ENCODE results near the gene EDDM13.
"Not testable (repeated sequence)": the region's sequence is repeated elsewhere in the genome, so short reads cannot be mapped to it uniquely, and the experiment has no call there.

EDDM13 gene

DNA sequence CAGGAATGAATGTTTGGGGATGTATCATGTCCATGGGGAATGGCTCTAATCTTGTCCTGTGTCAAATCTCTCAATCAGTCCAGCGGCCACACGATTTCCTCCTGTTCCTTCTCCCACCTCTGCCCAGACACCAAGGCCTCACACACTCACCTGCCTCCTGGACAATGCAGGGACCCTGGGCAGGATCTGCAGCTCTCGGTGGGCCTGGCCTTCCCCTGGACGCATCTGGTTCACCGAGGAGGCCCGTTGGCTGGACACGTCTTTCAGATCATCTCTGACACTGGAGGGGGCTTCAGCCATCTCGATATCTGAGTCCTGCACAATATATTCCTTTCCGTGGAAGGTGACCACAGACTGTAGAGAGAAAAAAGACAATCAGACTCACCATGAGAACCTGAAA lies 49.1 kb upstream of the EDDM13 start:
- TF ChIP-seq ZNF70 (CRISPR knock-in tag; IDR thresholded peaks at IDR 0.05) (no peak), ZC3H10 (CRISPR knock-in tag; IDR thresholded peaks at IDR 0.05) (no peak), ARNTL (CRISPR knock-in tag; IDR thresholded peaks at IDR 0.05; ENCODE audit: borderline replicate concordance, low read depth) (no peak), PPARA (CRISPR knock-in tag; IDR thresholded peaks at IDR 0.05; ENCODE audit: borderline replicate concordance) (no peak), ZNF565 (CRISPR knock-in tag; conservative IDR thresholded peaks at IDR 0.05; ENCODE audit: low read depth) (no peak), TCF4 (CRISPR knock-in tag; IDR thresholded peaks at IDR 0.05; ENCODE audit: borderline replicate concordance) (no peak), GLIS3 (CRISPR knock-in tag; IDR thresholded peaks at IDR 0.05) (no peak), TOX (CRISPR knock-in tag; IDR thresholded peaks at IDR 0.05; ENCODE audit: borderline replicate concordance) (no peak), ISL1 (CRISPR knock-in tag; IDR thresholded peaks at IDR 0.05) (no peak), ZNF8 (CRISPR knock-in tag; IDR thresholded peaks at IDR 0.05) (no peak), RARB (CRISPR knock-in tag; IDR thresholded peaks at IDR 0.05) (no peak), OSR1 (CRISPR knock-in tag; IDR thresholded peaks at IDR 0.05) (no peak), BACH2 (CRISPR knock-in tag; IDR thresholded peaks at IDR 0.05; ENCODE audit: borderline replicate concordance) (no peak), ZFP3 (CRISPR knock-in tag; IDR thresholded peaks at IDR 0.05) (no peak)
- TF ChIP-seq, protein P1, sequence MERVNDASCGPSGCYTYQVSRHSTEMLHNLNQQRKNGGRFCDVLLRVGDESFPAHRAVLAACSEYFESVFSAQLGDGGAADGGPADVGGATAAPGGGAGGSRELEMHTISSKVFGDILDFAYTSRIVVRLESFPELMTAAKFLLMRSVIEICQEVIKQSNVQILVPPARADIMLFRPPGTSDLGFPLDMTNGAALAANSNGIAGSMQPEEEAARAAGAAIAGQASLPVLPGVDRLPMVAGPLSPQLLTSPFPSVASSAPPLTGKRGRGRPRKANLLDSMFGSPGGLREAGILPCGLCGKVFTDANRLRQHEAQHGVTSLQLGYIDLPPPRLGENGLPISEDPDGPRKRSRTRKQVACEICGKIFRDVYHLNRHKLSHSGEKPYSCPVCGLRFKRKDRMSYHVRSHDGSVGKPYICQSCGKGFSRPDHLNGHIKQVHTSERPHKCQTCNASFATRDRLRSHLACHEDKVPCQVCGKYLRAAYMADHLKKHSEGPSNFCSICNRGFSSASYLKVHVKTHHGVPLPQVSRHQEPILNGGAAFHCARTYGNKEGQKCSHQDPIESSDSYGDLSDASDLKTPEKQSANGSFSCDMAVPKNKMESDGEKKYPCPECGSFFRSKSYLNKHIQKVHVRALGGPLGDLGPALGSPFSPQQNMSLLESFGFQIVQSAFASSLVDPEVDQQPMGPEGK (CRISPR knock-in tag; IDR thresholded peaks at IDR 0.05; ENCODE audit: borderline replicate concordance) = no peak
- no peak for ATAC-seq

DNA sequence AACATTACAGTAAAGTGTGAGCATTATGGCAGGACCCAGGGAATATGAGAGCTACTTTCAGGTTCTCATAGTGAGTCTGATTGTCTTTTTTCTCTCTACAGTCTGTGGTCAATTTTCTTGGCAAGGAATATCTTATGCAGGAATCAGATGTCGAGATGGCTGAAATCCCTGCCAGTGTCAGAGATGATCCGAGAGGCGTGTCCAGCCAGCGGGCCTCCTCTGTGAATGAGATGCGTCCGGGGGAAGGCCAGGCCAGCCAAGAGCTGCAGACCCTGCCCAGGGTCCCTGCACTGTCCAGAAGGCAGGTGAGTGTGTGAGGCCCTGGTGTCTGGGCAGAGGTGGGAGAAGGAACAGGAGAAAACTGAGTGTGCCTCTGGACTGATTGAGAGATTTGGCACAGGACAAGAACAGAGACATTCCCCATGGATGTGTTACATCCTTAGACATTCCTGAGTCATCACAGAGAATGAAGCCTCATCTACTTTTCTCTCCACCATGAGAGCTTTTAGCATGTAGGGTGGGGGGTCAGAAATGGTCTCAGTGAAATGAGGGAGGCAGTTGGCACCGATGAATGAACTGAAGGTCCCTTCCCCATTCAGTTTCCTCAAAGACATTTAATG lies 27.3 kb upstream of the EDDM13 start:
- TF ChIP-seq BACH2 (CRISPR knock-in tag; IDR thresholded peaks at IDR 0.05; ENCODE audit: borderline replicate concordance) (no peak), ARNTL (CRISPR knock-in tag; IDR thresholded peaks at IDR 0.05; ENCODE audit: borderline replicate concordance, low read depth) (no peak), ZNF565 (CRISPR knock-in tag; conservative IDR thresholded peaks at IDR 0.05; ENCODE audit: low read depth) (no peak), SNAI2 (CRISPR knock-in tag; IDR thresholded peaks at IDR 0.05) (no peak), ZNF8 (CRISPR knock-in tag; IDR thresholded peaks at IDR 0.05) (no peak), ZC3H10 (CRISPR knock-in tag; IDR thresholded peaks at IDR 0.05) (no peak), ZNF70 (CRISPR knock-in tag; IDR thresholded peaks at IDR 0.05) (no peak), TOX (CRISPR knock-in tag; IDR thresholded peaks at IDR 0.05; ENCODE audit: borderline replicate concordance) (no peak), ZFP3 (CRISPR knock-in tag; IDR thresholded peaks at IDR 0.05) (no peak), ESRRG (CRISPR knock-in tag; IDR thresholded peaks at IDR 0.05) (no peak), ISL1 (CRISPR knock-in tag; IDR thresholded peaks at IDR 0.05) (no peak), RARB (CRISPR knock-in tag; IDR thresholded peaks at IDR 0.05) (no peak), ZFP30 (CRISPR knock-in tag; IDR thresholded peaks at IDR 0.05) (no peak), TCF4 (CRISPR knock-in tag; IDR thresholded peaks at IDR 0.05; ENCODE audit: borderline replicate concordance) (no peak)
- TF ChIP-seq, protein P2, sequence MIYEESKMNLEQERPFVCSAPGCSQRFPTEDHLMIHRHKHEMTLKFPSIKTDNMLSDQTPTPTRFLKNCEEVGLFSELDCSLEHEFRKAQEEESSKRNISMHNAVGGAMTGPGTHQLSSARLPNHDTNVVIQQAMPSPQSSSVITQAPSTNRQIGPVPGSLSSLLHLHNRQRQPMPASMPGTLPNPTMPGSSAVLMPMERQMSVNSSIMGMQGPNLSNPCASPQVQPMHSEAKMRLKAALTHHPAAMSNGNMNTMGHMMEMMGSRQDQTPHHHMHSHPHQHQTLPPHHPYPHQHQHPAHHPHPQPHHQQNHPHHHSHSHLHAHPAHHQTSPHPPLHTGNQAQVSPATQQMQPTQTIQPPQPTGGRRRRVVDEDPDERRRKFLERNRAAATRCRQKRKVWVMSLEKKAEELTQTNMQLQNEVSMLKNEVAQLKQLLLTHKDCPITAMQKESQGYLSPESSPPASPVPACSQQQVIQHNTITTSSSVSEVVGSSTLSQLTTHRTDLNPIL (CRISPR knock-in tag; IDR thresholded peaks at IDR 0.05; ENCODE audit: low read depth) = no peak
- TF ChIP-seq, protein P3, sequence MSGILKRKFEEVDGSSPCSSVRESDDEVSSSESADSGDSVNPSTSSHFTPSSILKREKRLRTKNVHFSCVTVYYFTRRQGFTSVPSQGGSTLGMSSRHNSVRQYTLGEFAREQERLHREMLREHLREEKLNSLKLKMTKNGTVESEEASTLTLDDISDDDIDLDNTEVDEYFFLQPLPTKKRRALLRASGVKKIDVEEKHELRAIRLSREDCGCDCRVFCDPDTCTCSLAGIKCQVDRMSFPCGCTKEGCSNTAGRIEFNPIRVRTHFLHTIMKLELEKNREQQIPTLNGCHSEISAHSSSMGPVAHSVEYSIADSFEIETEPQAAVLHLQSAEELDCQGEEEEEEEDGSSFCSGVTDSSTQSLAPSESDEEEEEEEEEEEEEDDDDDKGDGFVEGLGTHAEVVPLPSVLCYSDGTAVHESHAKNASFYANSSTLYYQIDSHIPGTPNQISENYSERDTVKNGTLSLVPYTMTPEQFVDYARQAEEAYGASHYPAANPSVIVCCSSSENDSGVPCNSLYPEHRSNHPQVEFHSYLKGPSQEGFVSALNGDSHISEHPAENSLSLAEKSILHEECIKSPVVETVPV (CRISPR knock-in tag; IDR thresholded peaks at IDR 0.05) = no peak
- TF ChIP-seq, protein P1 (CRISPR knock-in tag; IDR thresholded peaks at IDR 0.05; ENCODE audit: borderline replicate concordance) = no peak
- TF ChIP-seq, protein P4, sequence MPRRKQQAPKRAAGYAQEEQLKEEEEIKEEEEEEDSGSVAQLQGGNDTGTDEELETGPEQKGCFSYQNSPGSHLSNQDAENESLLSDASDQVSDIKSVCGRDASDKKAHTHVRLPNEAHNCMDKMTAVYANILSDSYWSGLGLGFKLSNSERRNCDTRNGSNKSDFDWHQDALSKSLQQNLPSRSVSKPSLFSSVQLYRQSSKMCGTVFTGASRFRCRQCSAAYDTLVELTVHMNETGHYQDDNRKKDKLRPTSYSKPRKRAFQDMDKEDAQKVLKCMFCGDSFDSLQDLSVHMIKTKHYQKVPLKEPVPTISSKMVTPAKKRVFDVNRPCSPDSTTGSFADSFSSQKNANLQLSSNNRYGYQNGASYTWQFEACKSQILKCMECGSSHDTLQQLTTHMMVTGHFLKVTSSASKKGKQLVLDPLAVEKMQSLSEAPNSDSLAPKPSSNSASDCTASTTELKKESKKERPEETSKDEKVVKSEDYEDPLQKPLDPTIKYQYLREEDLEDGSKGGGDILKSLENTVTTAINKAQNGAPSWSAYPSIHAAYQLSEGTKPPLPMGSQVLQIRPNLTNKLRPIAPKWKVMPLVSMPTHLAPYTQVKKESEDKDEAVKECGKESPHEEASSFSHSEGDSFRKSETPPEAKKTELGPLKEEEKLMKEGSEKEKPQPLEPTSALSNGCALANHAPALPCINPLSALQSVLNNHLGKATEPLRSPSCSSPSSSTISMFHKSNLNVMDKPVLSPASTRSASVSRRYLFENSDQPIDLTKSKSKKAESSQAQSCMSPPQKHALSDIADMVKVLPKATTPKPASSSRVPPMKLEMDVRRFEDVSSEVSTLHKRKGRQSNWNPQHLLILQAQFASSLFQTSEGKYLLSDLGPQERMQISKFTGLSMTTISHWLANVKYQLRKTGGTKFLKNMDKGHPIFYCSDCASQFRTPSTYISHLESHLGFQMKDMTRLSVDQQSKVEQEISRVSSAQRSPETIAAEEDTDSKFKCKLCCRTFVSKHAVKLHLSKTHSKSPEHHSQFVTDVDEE (CRISPR knock-in tag; IDR thresholded peaks at IDR 0.05) = no peak
- ATAC-seq = peak; percentile 89

DNA sequence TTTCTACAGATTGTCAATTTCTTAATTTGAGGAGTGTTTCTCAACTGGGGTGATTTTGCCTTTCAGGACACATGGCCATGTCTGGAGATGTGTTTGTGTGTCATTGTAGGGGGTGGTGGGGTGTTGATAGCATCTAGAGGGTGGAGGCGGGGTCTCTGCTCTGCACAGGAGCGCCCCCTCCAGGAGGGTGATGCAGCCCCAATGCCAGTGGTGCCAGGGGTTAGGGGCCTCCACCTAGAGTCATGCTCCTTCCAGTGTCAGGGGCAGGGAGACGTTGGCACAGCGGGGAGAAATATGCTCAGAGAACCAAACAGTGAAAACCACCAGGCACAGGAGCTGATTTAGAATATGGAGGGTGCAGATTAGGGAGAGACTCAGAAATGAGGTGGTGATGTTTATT lies 26.8 kb upstream of the EDDM13 start:
- ATAC-seq = not testable (repeated sequence)

DNA sequence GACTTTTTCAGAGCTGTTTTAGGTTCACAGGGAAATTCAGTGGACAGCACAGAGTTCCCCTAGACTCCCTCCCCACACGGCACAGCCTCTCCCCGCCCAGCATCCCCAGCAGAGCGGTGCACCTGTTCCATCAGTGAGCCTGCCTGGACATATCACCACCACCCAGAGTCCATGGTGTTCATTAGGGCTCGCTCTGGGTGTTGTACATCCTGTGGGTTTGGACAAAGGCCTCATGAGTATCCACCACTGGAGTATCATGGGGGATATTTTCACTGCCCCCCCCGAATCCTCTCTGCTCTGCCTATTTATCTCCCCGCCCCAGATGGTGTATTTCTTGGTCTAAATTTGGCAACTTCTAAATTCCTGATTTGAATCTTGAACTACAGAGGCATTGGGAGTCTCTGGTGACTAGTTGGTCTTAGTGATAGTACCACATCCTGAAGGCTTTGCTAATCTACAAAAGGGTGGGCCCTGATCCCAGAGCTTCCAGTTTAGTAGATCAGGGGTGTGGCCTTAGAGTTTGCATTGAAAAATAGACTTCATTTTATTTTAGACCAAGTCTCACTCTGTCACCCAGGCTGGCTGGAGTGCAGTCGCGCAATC lies 23.7 kb upstream of the EDDM13 start:
- ATAC-seq = not testable (repeated sequence)

Measured in SK-N-SH treated with all-trans-retinoic acid at 6 μM for 48 hours (cell line).